ENCODE measurements around the gene DCBLD2.

DNA sequence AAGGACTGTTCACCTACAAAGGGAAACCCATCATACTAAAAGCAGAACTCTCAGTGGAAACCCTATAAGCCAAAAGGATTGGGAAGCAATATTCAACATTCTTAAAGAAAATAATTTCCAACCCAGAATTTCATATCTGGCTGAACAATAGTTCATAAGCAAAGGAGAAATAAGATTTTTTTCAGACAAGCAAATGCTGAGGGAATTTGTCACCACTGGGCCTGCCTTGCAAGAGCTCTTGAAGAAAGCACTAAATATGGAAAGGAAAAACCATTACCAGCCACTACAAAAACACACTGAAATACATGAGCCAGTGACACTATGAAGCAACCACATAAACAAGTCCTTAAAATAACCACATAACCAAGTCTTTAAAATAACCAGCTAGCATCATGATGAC, 28.9 kb upstream of the DCBLD2 start:
- TF ChIP-seq, protein P1, sequence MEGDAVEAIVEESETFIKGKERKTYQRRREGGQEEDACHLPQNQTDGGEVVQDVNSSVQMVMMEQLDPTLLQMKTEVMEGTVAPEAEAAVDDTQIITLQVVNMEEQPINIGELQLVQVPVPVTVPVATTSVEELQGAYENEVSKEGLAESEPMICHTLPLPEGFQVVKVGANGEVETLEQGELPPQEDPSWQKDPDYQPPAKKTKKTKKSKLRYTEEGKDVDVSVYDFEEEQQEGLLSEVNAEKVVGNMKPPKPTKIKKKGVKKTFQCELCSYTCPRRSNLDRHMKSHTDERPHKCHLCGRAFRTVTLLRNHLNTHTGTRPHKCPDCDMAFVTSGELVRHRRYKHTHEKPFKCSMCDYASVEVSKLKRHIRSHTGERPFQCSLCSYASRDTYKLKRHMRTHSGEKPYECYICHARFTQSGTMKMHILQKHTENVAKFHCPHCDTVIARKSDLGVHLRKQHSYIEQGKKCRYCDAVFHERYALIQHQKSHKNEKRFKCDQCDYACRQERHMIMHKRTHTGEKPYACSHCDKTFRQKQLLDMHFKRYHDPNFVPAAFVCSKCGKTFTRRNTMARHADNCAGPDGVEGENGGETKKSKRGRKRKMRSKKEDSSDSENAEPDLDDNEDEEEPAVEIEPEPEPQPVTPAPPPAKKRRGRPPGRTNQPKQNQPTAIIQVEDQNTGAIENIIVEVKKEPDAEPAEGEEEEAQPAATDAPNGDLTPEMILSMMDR (IDR thresholded peaks at IDR 0.05; ENCODE audit: insufficient read depth, low read length) = no peak
- TF ChIP-seq POLR2AphosphoS5 (IDR thresholded peaks at IDR 0.05; ENCODE audit: low read depth) = no peak
- TF ChIP-seq, protein P2, sequence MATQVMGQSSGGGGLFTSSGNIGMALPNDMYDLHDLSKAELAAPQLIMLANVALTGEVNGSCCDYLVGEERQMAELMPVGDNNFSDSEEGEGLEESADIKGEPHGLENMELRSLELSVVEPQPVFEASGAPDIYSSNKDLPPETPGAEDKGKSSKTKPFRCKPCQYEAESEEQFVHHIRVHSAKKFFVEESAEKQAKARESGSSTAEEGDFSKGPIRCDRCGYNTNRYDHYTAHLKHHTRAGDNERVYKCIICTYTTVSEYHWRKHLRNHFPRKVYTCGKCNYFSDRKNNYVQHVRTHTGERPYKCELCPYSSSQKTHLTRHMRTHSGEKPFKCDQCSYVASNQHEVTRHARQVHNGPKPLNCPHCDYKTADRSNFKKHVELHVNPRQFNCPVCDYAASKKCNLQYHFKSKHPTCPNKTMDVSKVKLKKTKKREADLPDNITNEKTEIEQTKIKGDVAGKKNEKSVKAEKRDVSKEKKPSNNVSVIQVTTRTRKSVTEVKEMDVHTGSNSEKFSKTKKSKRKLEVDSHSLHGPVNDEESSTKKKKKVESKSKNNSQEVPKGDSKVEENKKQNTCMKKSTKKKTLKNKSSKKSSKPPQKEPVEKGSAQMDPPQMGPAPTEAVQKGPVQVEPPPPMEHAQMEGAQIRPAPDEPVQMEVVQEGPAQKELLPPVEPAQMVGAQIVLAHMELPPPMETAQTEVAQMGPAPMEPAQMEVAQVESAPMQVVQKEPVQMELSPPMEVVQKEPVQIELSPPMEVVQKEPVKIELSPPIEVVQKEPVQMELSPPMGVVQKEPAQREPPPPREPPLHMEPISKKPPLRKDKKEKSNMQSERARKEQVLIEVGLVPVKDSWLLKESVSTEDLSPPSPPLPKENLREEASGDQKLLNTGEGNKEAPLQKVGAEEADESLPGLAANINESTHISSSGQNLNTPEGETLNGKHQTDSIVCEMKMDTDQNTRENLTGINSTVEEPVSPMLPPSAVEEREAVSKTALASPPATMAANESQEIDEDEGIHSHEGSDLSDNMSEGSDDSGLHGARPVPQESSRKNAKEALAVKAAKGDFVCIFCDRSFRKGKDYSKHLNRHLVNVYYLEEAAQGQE (IDR thresholded peaks at IDR 0.05; ENCODE audit: insufficient replicate concordance, low read depth) = no peak
